Osteoblast (primary cell): ENCODE data around the gene MYH4. TPM values are rescaled to one million over a fixed set of nuclear protein-coding genes. Genes with fewer than 3 reads are reported as not detected.

Experiments
- DNase-seq: peaks from one replicate; pipeline ENCODE4 v3.0.0; 2011; ENCODE audit warnings: low spot score, mixed read lengths; ENCODE audit not compliant: insufficient read length; ENCODE audit errors: missing footprints
- H2AFZ ChIP-seq: 2 replicates; pipeline ENCODE4 v1.6.0; 2011; ENCODE audit warnings: mild to moderate bottlenecking, low read length
- H3K27ac ChIP-seq: 2 replicates; pipeline ENCODE4 v1.5.1; 2011; ENCODE audit warnings: mild to moderate bottlenecking, low read depth, low read length, moderate library complexity
- H3K27me3 ChIP-seq: 2 replicates; pipeline ENCODE4 v1.6.0; 2012; ENCODE audit warnings: mild to moderate bottlenecking, control low read depth, inconsistent platforms, low read length, moderate library complexity; ENCODE audit not compliant: insufficient read depth
- H3K36me3 ChIP-seq: 2 replicates; pipeline ENCODE4 v1.5.1; 2011; ENCODE audit warnings: mild to moderate bottlenecking, low read length, control low read depth, moderate library complexity; ENCODE audit not compliant: insufficient read depth
- H3K4me1 ChIP-seq: 2 replicates; pipeline ENCODE4 v1.5.1; 2011; ENCODE audit warnings: mild to moderate bottlenecking, low read length, control low read depth, moderate library complexity; ENCODE audit not compliant: insufficient read depth
- H3K4me2 ChIP-seq: 2 replicates; pipeline ENCODE4 v1.6.0; 2011; ENCODE audit warnings: mild to moderate bottlenecking, low read length; ENCODE audit not compliant: insufficient read depth
- H3K4me3 ChIP-seq: fragments of 200-600 bp; sonication (generic); 3 replicates; pipeline ENCODE4 v1.5.1; 2012; ENCODE audit warnings: mild to moderate bottlenecking, low read length, inconsistent platforms; ENCODE audit not compliant: insufficient read depth
- H3K79me2 ChIP-seq: 2 replicates; pipeline ENCODE4 v1.6.0; 2012; ENCODE audit warnings: mild to moderate bottlenecking, low read length, control low read depth, inconsistent platforms; ENCODE audit not compliant: insufficient read depth
- H3K9me3 ChIP-seq: 2 replicates; pipeline ENCODE4 v1.5.1; 2011; ENCODE audit warnings: low read depth, low read length, control low read depth
- H4K20me1 ChIP-seq: 2 replicates; pipeline ENCODE4 v1.6.0; 2012; ENCODE audit warnings: mild to moderate bottlenecking, low read length, control low read depth; ENCODE audit not compliant: insufficient read depth
- total RNA-seq: library from RNA; depleted of rRNA; stranded (reverse); fragments of >200 nt; gene quantifications from 2 replicates; pipeline ENCODE4 v1.2.3, GENCODE V29; 2012
- TF ChIP-seq, protein P1 (sequence below): IDR thresholded peaks from 2 replicates; pipeline ENCODE4 v1.5.1; 2011; ENCODE audit warnings: mild to moderate bottlenecking, low read depth, low read length, moderate library complexity; ENCODE audit errors: extremely low read depth

MYH4 gene
- total RNA-seq, 1 donor, result not detected

- Histone ChIP-seq H4K20me1 (no peaks in the 10 kb centered on the region), H3K4me2 (no peak overlapping the region)
- DNase-seq, result no peak
These were observed 22.1 kb downstream of the MYH4 start for GRCh38 chr17:10447026-10447931.

DNA sequence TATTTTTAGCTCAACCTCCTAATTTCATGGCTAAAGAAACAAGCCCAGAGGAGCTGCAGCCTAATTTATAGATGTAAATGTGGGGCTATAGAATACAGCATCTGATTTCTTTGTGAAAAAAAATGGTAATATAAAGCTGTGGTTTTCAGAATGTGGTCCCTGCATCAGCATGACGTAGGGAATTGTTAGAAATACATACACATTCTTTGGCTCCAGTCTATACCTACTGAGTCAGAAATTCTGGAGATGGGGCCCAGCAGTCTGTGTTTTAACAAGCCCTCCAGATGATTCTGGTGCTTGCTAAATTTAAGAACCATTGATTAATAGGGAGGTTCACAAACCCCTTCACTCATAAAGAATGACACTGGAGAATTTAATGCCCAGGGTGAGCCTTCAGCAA, 29.5 kb downstream of the MYH4 start:
- Histone ChIP-seq H2AFZ (no peak overlapping the region), H3K36me3 (no peaks in the 10 kb centered on the region), H3K4me1 (no peaks in the 10 kb centered on the region), H4K20me1 (no peaks in the 10 kb centered on the region), H3K27ac (no peak overlapping the region), H3K4me3 (no peak overlapping the region), H3K79me2 (no peaks in the 10 kb centered on the region), H3K9me3 (peaks cover 2% of the 10 kb centered on the region), H3K27me3 (no peaks in the 10 kb centered on the region), H3K4me2 (no peak overlapping the region)
- TF ChIP-seq, protein P1, sequence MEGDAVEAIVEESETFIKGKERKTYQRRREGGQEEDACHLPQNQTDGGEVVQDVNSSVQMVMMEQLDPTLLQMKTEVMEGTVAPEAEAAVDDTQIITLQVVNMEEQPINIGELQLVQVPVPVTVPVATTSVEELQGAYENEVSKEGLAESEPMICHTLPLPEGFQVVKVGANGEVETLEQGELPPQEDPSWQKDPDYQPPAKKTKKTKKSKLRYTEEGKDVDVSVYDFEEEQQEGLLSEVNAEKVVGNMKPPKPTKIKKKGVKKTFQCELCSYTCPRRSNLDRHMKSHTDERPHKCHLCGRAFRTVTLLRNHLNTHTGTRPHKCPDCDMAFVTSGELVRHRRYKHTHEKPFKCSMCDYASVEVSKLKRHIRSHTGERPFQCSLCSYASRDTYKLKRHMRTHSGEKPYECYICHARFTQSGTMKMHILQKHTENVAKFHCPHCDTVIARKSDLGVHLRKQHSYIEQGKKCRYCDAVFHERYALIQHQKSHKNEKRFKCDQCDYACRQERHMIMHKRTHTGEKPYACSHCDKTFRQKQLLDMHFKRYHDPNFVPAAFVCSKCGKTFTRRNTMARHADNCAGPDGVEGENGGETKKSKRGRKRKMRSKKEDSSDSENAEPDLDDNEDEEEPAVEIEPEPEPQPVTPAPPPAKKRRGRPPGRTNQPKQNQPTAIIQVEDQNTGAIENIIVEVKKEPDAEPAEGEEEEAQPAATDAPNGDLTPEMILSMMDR, result no peak
- DNase-seq, result no peak

More at GRCh38 chr17:10447026-10447931, 22.1 kb downstream of the MYH4 start:
- Histone ChIP-seq H3K4me1 (no peaks in the 10 kb centered on the region), H3K4me3 (no peak overlapping the region), H3K79me2 (no peaks in the 10 kb centered on the region), H2AFZ (no peak overlapping the region), H3K36me3 (no peaks in the 10 kb centered on the region), H3K27ac (no peak overlapping the region), H3K27me3 (no peaks in the 10 kb centered on the region), H3K9me3 (no peaks in the 10 kb centered on the region)
- TF ChIP-seq, protein P1, result no peak

GRCh38 chr17:10435096-10435495, 34.3 kb downstream of the MYH4 start:
- Histone ChIP-seq H3K4me2 (no peak overlapping the region), H2AFZ (no peak overlapping the region), H3K79me2 (no peaks in the 10 kb centered on the region), H3K27ac (no peak overlapping the region), H3K4me3 (no peak overlapping the region), H4K20me1 (no peaks in the 10 kb centered on the region), H3K36me3 (no peaks in the 10 kb centered on the region), H3K4me1 (no peaks in the 10 kb centered on the region), H3K9me3 (peaks cover 2% of the 10 kb centered on the region), H3K27me3 (no peaks in the 10 kb centered on the region)
- no peak for DNase-seq
- TF ChIP-seq, protein P1, result no peak

- Histone ChIP-seq H3K36me3 (no peaks in the 10 kb centered on the region), H3K27ac (no peak overlapping the region), H3K4me1 (no peaks in the 10 kb centered on the region), H3K4me3 (no peak overlapping the region), H3K9me3 (peaks cover 2% of the 10 kb centered on the region), H3K4me2 (no peak overlapping the region), H4K20me1 (no peaks in the 10 kb centered on the region), H3K27me3 (no peaks in the 10 kb centered on the region), H2AFZ (no peak overlapping the region), H3K79me2 (no peaks in the 10 kb centered on the region)
- TF ChIP-seq, protein P1, result no peak
- no peak for DNase-seq
These were observed 39.8 kb downstream of the MYH4 start for GRCh38 chr17:10429421-10430045.
